ENCODE results near the gene MRPS25.
A peak's percentile ranks its signal among the peaks of the same experiment; 100 is the strongest.

Gene MRPS25

DNA sequence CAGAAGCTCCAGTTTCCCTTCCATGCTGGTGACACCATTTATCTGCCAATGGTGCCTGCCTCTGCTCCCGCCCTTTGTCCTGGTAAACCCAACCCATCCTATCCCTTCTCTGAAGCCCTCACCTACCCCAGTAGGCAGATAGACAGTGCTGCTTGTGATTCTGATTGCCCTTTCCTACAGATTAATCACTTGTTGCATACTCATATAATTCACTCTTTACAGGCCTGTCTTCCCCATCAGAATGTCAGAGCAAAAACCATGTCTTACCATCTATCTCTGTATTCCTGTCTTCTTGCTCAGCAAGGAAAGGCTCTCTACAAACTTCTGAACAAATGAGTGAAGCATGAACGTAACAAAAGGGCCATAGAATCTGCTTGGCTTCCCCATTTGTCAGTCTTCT, 47.9 kb downstream of the MRPS25 start:
- no peak for DNase-seq (ENCODE audit: low read depth)
- no peak overlapping the region for H3K4me3 ChIP-seq (ENCODE audit: control insufficient read depth, low read depth, low read length)
- TF ChIP-seq, protein P1, sequence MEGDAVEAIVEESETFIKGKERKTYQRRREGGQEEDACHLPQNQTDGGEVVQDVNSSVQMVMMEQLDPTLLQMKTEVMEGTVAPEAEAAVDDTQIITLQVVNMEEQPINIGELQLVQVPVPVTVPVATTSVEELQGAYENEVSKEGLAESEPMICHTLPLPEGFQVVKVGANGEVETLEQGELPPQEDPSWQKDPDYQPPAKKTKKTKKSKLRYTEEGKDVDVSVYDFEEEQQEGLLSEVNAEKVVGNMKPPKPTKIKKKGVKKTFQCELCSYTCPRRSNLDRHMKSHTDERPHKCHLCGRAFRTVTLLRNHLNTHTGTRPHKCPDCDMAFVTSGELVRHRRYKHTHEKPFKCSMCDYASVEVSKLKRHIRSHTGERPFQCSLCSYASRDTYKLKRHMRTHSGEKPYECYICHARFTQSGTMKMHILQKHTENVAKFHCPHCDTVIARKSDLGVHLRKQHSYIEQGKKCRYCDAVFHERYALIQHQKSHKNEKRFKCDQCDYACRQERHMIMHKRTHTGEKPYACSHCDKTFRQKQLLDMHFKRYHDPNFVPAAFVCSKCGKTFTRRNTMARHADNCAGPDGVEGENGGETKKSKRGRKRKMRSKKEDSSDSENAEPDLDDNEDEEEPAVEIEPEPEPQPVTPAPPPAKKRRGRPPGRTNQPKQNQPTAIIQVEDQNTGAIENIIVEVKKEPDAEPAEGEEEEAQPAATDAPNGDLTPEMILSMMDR (conservative IDR thresholded peaks at IDR 0.05; ENCODE audit: control insufficient read depth, insufficient read depth, low read depth, low read length): no peak

DNA sequence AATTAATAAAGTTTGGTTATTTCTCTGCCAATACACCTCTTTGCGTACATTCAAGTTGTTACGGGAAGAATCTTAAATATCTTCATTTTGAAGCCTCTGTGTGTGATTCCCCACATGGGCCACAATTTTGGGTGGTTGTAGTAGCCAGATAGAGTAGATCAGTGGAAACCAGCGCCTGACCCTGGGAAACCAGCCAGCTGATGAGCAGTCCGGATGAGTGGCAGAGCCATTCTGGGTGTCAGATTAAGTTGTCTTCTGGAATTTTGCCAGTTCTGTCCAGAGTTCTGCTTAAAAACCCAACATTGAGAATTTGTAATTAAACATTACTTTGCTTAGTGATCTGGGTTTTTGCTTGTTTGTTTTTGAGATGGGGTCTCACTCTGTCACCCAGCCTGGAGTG, 49.7 kb downstream of the MRPS25 start:
- TF ChIP-seq, protein P1 (conservative IDR thresholded peaks at IDR 0.05; ENCODE audit: control insufficient read depth, insufficient read depth, low read depth, low read length): no peak
- DNase-seq (ENCODE audit: low read depth): peak; percentile 69
- H3K4me3 ChIP-seq (ENCODE audit: control insufficient read depth, low read depth, low read length): no peak overlapping the region

DNA sequence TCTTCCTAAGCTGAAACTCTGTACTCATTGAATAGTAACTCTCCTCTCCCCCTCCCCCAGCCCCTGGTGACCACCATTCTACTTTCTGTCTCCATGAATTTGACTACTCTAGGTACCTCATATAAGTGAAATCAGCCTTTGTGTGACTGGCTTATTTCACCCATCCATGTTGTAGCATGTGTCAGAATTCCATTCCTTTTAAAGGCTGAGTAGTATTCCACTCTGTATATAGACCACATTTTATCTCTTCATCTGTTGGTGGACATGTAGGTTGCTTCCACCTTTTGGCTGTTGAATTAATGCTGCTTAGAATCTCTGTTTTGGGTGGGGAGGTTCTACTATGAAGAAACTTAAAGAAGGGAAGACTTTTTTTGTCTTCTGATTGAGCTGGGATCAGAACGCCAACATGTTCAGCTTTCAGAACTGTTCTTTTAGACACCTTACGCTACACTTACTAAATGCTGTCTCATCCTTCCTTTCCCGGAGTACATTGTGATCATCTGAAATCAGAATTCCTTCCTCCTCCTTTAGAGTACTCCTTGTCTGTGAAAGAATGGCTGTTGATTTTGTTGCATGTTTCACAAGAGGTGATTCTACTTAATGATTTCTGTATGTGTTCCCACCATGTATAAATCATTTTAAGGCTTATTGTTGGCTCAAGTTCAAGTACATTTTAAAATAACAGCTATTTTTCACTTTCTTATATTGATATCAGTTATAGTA, 50.3 kb downstream of the MRPS25 start:
- DNase-seq (ENCODE audit: low read depth): peak; percentile 57
- TF ChIP-seq, protein P1 (conservative IDR thresholded peaks at IDR 0.05; ENCODE audit: control insufficient read depth, insufficient read depth, low read depth, low read length): no peak
- no peak overlapping the region for H3K4me3 ChIP-seq (ENCODE audit: control insufficient read depth, low read depth, low read length)

DNA sequence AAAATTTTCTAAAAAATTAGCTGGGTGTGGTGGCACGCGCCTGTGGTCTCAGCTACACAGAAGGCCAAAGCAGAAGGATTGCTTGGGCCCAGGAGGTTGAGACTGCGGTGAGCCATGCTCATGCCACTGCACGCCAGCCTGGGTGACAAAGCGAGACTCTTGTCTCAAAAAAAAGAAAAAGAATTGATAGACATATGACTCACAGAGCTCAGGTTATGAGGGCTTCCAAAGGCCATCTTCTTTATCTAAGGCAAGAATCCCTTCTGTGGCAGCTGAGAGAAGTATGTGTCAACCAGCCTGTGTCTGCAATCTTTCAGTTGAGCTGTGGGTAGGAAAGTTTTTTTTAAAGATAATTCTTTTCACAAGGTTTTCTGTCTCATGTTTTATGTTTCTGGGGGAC, 53.9 kb downstream of the MRPS25 start:
- TF ChIP-seq, protein P1 (conservative IDR thresholded peaks at IDR 0.05; ENCODE audit: control insufficient read depth, insufficient read depth, low read depth, low read length): no peak

DNA sequence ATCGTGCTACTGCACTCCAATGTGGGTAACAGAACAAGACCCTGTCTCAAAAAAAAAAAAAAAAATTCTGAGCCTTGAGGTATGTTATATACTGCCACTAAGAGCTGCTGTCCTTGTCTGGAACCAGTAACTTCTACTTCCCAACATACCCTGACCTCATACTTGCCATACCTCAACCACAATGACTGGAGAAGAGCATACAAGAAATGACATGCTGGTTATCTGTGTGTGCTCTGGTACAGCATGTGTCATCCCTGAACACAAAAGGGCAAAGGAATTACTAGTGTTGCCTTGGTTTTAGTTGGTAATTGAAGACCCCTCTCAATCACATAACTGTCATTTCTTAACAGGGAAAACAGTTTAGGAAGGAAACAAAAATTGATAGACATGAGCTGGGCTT, 54.5 kb downstream of the MRPS25 start:
- no peak for DNase-seq (ENCODE audit: low read depth)
- H3K4me3 ChIP-seq (ENCODE audit: control insufficient read depth, low read depth, low read length): no peak overlapping the region
- TF ChIP-seq, protein P1 (conservative IDR thresholded peaks at IDR 0.05; ENCODE audit: control insufficient read depth, insufficient read depth, low read depth, low read length): no peak

More for the DNA sequence above, 53.9 kb downstream of the MRPS25 start:
- no peak overlapping the region for H3K4me3 ChIP-seq (ENCODE audit: control insufficient read depth, low read depth, low read length)
- no peak for DNase-seq (ENCODE audit: low read depth)

DNA sequence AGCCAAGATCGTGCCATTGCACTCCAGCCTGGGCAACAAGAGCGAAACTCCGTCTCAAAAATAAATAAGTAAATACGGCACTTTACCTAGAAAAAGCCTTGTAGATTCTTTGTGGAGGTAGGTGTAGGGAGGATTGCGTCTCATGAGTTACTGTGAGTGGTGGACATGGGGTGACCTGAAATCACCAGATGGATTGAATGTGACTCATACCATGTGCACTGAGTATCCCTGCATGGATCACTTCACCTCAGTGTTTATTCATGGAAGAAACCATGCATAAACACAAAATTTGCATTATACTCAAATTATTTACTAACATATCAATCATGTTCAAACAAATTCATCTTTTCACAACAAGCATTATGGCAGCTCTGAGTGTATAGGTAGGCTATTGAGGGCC, 55.9 kb downstream of the MRPS25 start:
- H3K4me3 ChIP-seq (ENCODE audit: control insufficient read depth, low read depth, low read length): no peak overlapping the region
- DNase-seq (ENCODE audit: low read depth): peak; percentile 41
- TF ChIP-seq, protein P1 (conservative IDR thresholded peaks at IDR 0.05; ENCODE audit: control insufficient read depth, insufficient read depth, low read depth, low read length): no peak
